ENCODE data around the gene CHST9. TPM values are rescaled to one million over a fixed set of nuclear protein-coding genes. Genes with fewer than 3 reads are reported as not detected.
"Not testable (repeated sequence)": the region's sequence is repeated elsewhere in the genome, so short reads cannot be mapped to it uniquely, and the experiment has no call there.

The CHST9 gene
- total and polyA plus RNA-seq, 3 experiments from 2014 or later, result not detected

DNA sequence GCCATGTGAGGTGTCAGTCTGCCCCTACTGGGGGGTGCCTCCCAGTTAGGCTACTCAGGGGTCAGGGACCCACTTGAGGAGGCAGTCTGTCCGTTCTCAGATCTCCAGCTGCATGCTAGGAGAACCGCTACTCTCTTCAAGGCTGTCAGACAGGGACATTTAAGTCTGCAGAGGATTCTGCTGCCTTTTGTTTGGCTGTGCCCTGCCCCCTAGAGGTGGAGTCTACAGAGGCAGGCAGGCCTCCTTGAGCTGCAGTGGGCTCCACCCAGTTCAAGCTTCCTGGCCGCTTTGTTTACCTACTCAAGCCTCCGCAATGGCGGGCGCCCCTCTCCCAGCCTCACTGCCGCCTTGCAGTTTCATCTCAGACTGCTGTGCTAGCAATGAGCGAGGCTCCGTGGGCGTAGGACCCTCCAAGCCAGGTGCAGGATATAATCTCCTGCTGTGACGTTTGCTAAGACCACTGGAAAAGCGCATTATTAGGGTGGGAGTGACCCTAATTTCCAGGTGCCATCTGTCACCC lies 21.9 kb downstream of the CHST9 start:
- H3K27ac ChIP-seq (ENCODE audit: low read depth, low read length); H3K27me3 ChIP-seq (ENCODE audit: insufficient read depth, low read length, poor library complexity, severe bottlenecking); H3K4me3 Mint-ChIP-seq; H3K36me3 Mint-ChIP-seq; DNase-seq; H3K36me3 ChIP-seq (ENCODE audit: insufficient read depth, low read length); CTCF ChIA-PET; POLR2A ChIA-PET; H3K27me3 Mint-ChIP-seq; H3K4me1 ChIP-seq (ENCODE audit: insufficient read depth, low read length); H3K27ac Mint-ChIP-seq; H3K4me1 Mint-ChIP-seq; H3K4me3 ChIP-seq (ENCODE audit: low read length); H3K9me3 ChIP-seq (ENCODE audit: low read length): not testable (repeated sequence)
- H3K9me3 Mint-ChIP-seq, result peaks cover 9 to 24% (median 22%) of the 10 kb centered on the region in 5 donors

- H3K27ac Mint-ChIP-seq; H3K27ac ChIP-seq (ENCODE audit: low read depth, low read length); H3K27me3 Mint-ChIP-seq; H3K4me3 Mint-ChIP-seq; CTCF ChIA-PET; H3K4me1 ChIP-seq (ENCODE audit: insufficient read depth, low read length); H3K9me3 ChIP-seq (ENCODE audit: low read length); H3K36me3 Mint-ChIP-seq; H3K27me3 ChIP-seq (ENCODE audit: insufficient read depth, low read length, poor library complexity, severe bottlenecking); H3K4me1 Mint-ChIP-seq; H3K4me3 ChIP-seq (ENCODE audit: low read length); H3K36me3 ChIP-seq (ENCODE audit: insufficient read depth, low read length); POLR2A ChIA-PET; DNase-seq: not testable (repeated sequence)
- peaks cover 18 to 32% (median 24%) of the 10 kb centered on the region in 5 donors for H3K9me3 Mint-ChIP-seq
Observed at GRCh38 chr18:27149240-27149639, 35.9 kb downstream of the CHST9 start.

GRCh38 chr18:27144672-27145071 lies 40.4 kb downstream of the CHST9 start:
- Mint-ChIP-seq H3K27ac (no peak overlapping the region), H3K36me3 (no peaks in the 10 kb centered on the region), H3K4me3 (no peak overlapping the region), H3K27me3 (peaks cover 0 to 1% of the 10 kb centered on the region in 2 donors), H3K4me1 (no peaks in the 10 kb centered on the region), H3K9me3 (peaks cover 8 to 34% (median 18%) of the 10 kb centered on the region in 5 donors)
- ChIA-PET POLR2A (no interaction called here), CTCF (no interaction called here)
- DNase-seq, result no peak
- Histone ChIP-seq H3K4me3 (ENCODE audit: low read length) (no peak overlapping the region), H3K36me3 (ENCODE audit: insufficient read depth, low read length) (no peaks in the 10 kb centered on the region), H3K27ac (ENCODE audit: low read depth, low read length) (no peak overlapping the region), H3K9me3 (ENCODE audit: low read length) (no peaks in the 10 kb centered on the region), H3K27me3 (ENCODE audit: insufficient read depth, low read length, poor library complexity, severe bottlenecking) (no peaks in the 10 kb centered on the region), H3K4me1 (ENCODE audit: insufficient read depth, low read length) (no peaks in the 10 kb centered on the region)

DNA sequence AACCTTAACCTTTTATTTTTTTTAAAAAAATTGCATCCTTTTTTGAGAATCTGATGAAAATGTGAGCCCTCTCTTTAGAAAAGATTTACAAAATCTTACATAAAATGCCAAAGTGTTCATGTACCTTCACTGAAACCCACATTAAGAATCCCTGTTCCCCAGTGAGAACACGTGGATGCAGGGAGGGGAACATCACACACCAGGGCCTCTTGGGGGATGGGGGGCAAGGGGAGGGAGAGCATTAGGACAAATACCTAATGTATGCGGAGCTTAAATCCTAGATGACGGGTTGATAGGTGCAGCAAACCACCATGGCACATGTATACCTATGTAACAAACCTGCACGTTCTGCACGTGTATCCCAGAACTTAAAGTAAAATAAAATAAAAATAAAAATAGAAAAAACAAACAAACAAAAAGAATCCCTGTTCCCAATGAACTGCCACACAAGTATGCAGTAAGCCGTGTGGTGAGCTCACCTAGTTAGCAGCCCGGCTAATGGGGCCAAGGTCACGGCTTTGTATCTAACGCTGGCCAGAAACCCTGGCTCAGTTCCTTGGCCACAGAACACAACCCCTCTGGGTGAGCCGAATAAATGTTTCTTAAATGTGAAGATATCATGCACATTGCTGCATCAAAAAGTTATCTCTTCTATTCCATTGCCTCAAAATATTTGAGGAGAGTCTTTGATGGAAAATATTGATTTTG lies 41.4 kb downstream of the CHST9 start:
- ChIA-PET POLR2A (no interaction called here), CTCF (no interaction called here)
- no peak overlapping the region for H3K27ac ChIP-seq (ENCODE audit: low read depth, low read length)
- no peaks in the 10 kb centered on the region for H3K4me1 ChIP-seq (ENCODE audit: insufficient read depth, low read length)
- no peaks in the 10 kb centered on the region for H3K9me3 ChIP-seq (ENCODE audit: low read length)
- no peak overlapping the region for H3K4me3 ChIP-seq (ENCODE audit: low read length)
- no peaks in the 10 kb centered on the region for H3K36me3 Mint-ChIP-seq
- H3K27ac Mint-ChIP-seq, result no peak overlapping the region
- no peaks in the 10 kb centered on the region for H3K36me3 ChIP-seq (ENCODE audit: insufficient read depth, low read length)
- peaks cover 0 to 1% of the 10 kb centered on the region in 2 donors for H3K27me3 Mint-ChIP-seq
- no peaks in the 10 kb centered on the region for H3K27me3 ChIP-seq (ENCODE audit: insufficient read depth, low read length, poor library complexity, severe bottlenecking)
- DNase-seq, result no peak
- peaks cover 3 to 32% (median 10%) of the 10 kb centered on the region in 5 donors for H3K9me3 Mint-ChIP-seq
- H3K4me3 Mint-ChIP-seq, result no peak overlapping the region
- H3K4me1 Mint-ChIP-seq, result no peaks in the 10 kb centered on the region

DNA sequence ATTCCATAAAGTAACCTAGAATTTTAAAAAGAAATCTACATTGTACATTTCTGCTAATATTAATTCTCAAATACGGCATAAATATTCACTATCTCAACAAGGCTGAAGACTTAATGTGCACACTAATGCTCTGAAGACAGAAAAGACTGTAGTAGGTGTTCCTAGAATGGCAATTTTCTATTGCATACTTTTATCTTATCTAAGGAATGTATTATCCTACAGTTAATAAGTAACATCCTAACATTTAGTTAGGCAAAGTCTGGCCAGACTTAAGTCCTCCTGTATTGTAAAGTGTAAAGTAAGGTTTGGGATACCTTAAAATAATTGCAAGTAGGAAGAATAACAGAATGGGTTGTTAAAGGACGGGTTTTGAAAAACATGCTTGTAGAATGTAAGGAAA lies 42.2 kb downstream of the CHST9 start:
- Histone ChIP-seq H3K36me3 (ENCODE audit: insufficient read depth, low read length) (no peaks in the 10 kb centered on the region), H3K9me3 (ENCODE audit: low read length) (no peaks in the 10 kb centered on the region), H3K27ac (ENCODE audit: low read depth, low read length) (no peak overlapping the region), H3K4me3 (ENCODE audit: low read length) (no peak overlapping the region), H3K27me3 (ENCODE audit: insufficient read depth, low read length, poor library complexity, severe bottlenecking) (no peaks in the 10 kb centered on the region), H3K4me1 (ENCODE audit: insufficient read depth, low read length) (no peaks in the 10 kb centered on the region)
- H3K27ac Mint-ChIP-seq, result no peak overlapping the region
- H3K4me3 Mint-ChIP-seq, result no peak overlapping the region
- H3K4me1 Mint-ChIP-seq, result no peaks in the 10 kb centered on the region
- H3K36me3 Mint-ChIP-seq, result no peaks in the 10 kb centered on the region
- no peak for DNase-seq
- H3K27me3 Mint-ChIP-seq, result peaks cover 0 to 1% of the 10 kb centered on the region in 2 donors
- CTCF ChIA-PET, result no interaction called here
- POLR2A ChIA-PET, result no interaction called here
- H3K9me3 Mint-ChIP-seq, result peaks cover 3 to 35% (median 10%) of the 10 kb centered on the region in 5 donors

- no peak for DNase-seq
- Histone ChIP-seq H3K4me3 (ENCODE audit: low read length) (no peak overlapping the region), H3K4me1 (ENCODE audit: insufficient read depth, low read length) (no peaks in the 10 kb centered on the region), H3K9me3 (ENCODE audit: low read length) (no peaks in the 10 kb centered on the region), H3K27me3 (ENCODE audit: insufficient read depth, low read length, poor library complexity, severe bottlenecking) (no peaks in the 10 kb centered on the region), H3K36me3 (ENCODE audit: insufficient read depth, low read length) (no peaks in the 10 kb centered on the region), H3K27ac (ENCODE audit: low read depth, low read length) (no peak overlapping the region)
- Mint-ChIP-seq H3K4me3 (no peak overlapping the region), H3K27ac (no peak overlapping the region), H3K9me3 (peaks cover 3 to 35% (median 6%) of the 10 kb centered on the region in 5 donors), H3K36me3 (no peaks in the 10 kb centered on the region), H3K27me3 (no peaks in the 10 kb centered on the region), H3K4me1 (no peaks in the 10 kb centered on the region)
- ChIA-PET CTCF (no interaction called here), POLR2A (no interaction called here)
Observed at GRCh38 chr18:27141876-27142275, 43.2 kb downstream of the CHST9 start.

- no peak overlapping the region for H3K27ac ChIP-seq (ENCODE audit: low read depth, low read length)
- H3K27me3 ChIP-seq (ENCODE audit: insufficient read depth, low read length, poor library complexity, severe bottlenecking), result no peaks in the 10 kb centered on the region
- no peaks in the 10 kb centered on the region for H3K36me3 ChIP-seq (ENCODE audit: insufficient read depth, low read length)
- ChIA-PET POLR2A (no interaction called here), CTCF (no interaction called here)
- H3K4me1 ChIP-seq (ENCODE audit: insufficient read depth, low read length), result no peaks in the 10 kb centered on the region
- H3K27me3 Mint-ChIP-seq, result no peaks in the 10 kb centered on the region
- DNase-seq, result no peak
- H3K9me3 ChIP-seq (ENCODE audit: low read length), result no peaks in the 10 kb centered on the region
- no peak overlapping the region for H3K27ac Mint-ChIP-seq
- no peaks in the 10 kb centered on the region for H3K36me3 Mint-ChIP-seq
- no peak overlapping the region for H3K4me3 ChIP-seq (ENCODE audit: low read length)
- no peak overlapping the region for H3K4me3 Mint-ChIP-seq
- no peaks in the 10 kb centered on the region for H3K4me1 Mint-ChIP-seq
- peaks cover 0 to 21% (median 6%) of the 10 kb centered on the region in 5 donors for H3K9me3 Mint-ChIP-seq
Observed at GRCh38 chr18:27138079-27138478, 47.0 kb downstream of the CHST9 start.

GRCh38 chr18:27136208-27136535 lies 48.9 kb downstream of the CHST9 start:
- CTCF ChIA-PET, result no interaction called here
- H3K9me3 Mint-ChIP-seq, result peaks cover 3 to 15% (median 8%) of the 10 kb centered on the region in 5 donors
- no peaks in the 10 kb centered on the region for H3K36me3 Mint-ChIP-seq
- no peak for DNase-seq
- no peak overlapping the region for H3K27ac ChIP-seq (ENCODE audit: low read depth, low read length)
- no peak overlapping the region for H3K4me3 Mint-ChIP-seq
- H3K27me3 ChIP-seq (ENCODE audit: insufficient read depth, low read length, poor library complexity, severe bottlenecking), result no peaks in the 10 kb centered on the region
- no peaks in the 10 kb centered on the region for H3K4me1 Mint-ChIP-seq
- H3K4me3 ChIP-seq (ENCODE audit: low read length), result no peak overlapping the region
- H3K27me3 Mint-ChIP-seq, result no peaks in the 10 kb centered on the region
- POLR2A ChIA-PET, result no interaction called here
- no peaks in the 10 kb centered on the region for H3K9me3 ChIP-seq (ENCODE audit: low read length)
- no peak overlapping the region for H3K27ac Mint-ChIP-seq
- H3K4me1 ChIP-seq (ENCODE audit: insufficient read depth, low read length), result no peaks in the 10 kb centered on the region
- H3K36me3 ChIP-seq (ENCODE audit: insufficient read depth, low read length), result no peaks in the 10 kb centered on the region
